ENCODE data around the gene RHBDF1.
"Not testable (repeated sequence)": the region's sequence is repeated elsewhere in the genome, so short reads cannot be mapped to it uniquely, and the experiment has no call there.

RHBDF1 gene

DNA sequence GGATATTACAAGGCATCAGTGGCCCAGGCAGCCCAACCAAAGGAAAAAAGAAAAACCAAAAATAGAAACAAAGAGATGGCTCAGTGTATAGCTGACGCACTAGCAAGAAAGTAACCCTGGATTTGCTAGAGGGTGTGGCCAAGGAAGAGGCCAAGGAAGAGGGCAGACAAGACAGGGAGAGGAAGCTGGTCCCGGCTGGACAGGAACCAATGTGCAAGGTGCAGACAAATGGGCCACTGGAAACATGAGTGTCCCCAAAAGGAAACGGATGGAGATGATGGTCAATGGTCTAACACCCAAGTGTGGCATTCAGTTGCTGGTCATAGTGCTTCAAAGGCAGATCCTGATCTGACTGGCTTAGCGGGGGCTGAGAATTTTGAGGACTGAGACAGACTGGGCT, 29.7 kb downstream of the RHBDF1 start:
- H3K36me3 ChIP-seq, result peaks cover 23% of the 10 kb centered on the region
- no peaks in the 10 kb centered on the region for H3K9me3 ChIP-seq
- H3K27me3 ChIP-seq, result no peaks in the 10 kb centered on the region
- H3K27ac ChIP-seq, result no peak overlapping the region
- no peak overlapping the region for H3K4me3 ChIP-seq (ENCODE audit: low read depth in 1 of 2, low read length in 1 of 2)
- H3K4me1 ChIP-seq (ENCODE audit: control insufficient read depth in 1 of 2, insufficient read depth in 1 of 2, low read depth in 1 of 2, low read length in 1 of 2), result peaks cover 25% of the 10 kb centered on the region in 2 experiments
- TF ChIP-seq, protein P1, sequence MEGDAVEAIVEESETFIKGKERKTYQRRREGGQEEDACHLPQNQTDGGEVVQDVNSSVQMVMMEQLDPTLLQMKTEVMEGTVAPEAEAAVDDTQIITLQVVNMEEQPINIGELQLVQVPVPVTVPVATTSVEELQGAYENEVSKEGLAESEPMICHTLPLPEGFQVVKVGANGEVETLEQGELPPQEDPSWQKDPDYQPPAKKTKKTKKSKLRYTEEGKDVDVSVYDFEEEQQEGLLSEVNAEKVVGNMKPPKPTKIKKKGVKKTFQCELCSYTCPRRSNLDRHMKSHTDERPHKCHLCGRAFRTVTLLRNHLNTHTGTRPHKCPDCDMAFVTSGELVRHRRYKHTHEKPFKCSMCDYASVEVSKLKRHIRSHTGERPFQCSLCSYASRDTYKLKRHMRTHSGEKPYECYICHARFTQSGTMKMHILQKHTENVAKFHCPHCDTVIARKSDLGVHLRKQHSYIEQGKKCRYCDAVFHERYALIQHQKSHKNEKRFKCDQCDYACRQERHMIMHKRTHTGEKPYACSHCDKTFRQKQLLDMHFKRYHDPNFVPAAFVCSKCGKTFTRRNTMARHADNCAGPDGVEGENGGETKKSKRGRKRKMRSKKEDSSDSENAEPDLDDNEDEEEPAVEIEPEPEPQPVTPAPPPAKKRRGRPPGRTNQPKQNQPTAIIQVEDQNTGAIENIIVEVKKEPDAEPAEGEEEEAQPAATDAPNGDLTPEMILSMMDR (IDR thresholded peaks at IDR 0.05), result no peak

GRCh38 chr16:42069-42457, 30.4 kb downstream of the RHBDF1 start:
- Histone ChIP-seq H3K4me1 (ENCODE audit: control insufficient read depth in 1 of 2, insufficient read depth in 1 of 2, low read depth in 1 of 2, low read length in 1 of 2) (peaks cover 31 to 32% of the 10 kb centered on the region in 2 experiments), H3K36me3 (peaks cover 19% of the 10 kb centered on the region), H3K27ac (no peak overlapping the region), H3K4me3 (ENCODE audit: low read depth in 1 of 2, low read length in 1 of 2) (no peak overlapping the region), H3K27me3 (no peaks in the 10 kb centered on the region), H3K9me3 (no peaks in the 10 kb centered on the region)
- TF ChIP-seq, protein P1 (IDR thresholded peaks at IDR 0.05), result no peak

GRCh38 chr16:41439-42068, 30.9 kb downstream of the RHBDF1 start:
- Histone ChIP-seq H3K36me3 (peaks cover 16% of the 10 kb centered on the region), H3K9me3 (no peaks in the 10 kb centered on the region), H3K27ac (no peak overlapping the region), H3K4me3 (ENCODE audit: low read depth in 1 of 2, low read length in 1 of 2) (no peak overlapping the region), H3K27me3 (no peaks in the 10 kb centered on the region), H3K4me1 (ENCODE audit: control insufficient read depth in 1 of 2, insufficient read depth in 1 of 2, low read depth in 1 of 2, low read length in 1 of 2) (peaks cover 37% of the 10 kb centered on the region in 2 experiments)
- TF ChIP-seq, protein P1 (IDR thresholded peaks at IDR 0.05), result no peak

GRCh38 chr16:38941-39892, 33.2 kb downstream of the RHBDF1 start:
- Histone ChIP-seq H3K4me1 (ENCODE audit: control insufficient read depth in 1 of 2, insufficient read depth in 1 of 2, low read depth in 1 of 2, low read length in 1 of 2) (peaks cover 60% of the 10 kb centered on the region in 2 experiments), H3K27ac (peak overlapping the region; percentile 96), H3K4me3 (ENCODE audit: low read depth in 1 of 2, low read length in 1 of 2) (peak overlapping the region; percentile 4 to 46), H3K36me3 (no peaks in the 10 kb centered on the region), H3K9me3 (no peaks in the 10 kb centered on the region), H3K27me3 (no peaks in the 10 kb centered on the region)
- TF ChIP-seq, protein P1 (IDR thresholded peaks at IDR 0.05), result peak; percentile 9

DNA sequence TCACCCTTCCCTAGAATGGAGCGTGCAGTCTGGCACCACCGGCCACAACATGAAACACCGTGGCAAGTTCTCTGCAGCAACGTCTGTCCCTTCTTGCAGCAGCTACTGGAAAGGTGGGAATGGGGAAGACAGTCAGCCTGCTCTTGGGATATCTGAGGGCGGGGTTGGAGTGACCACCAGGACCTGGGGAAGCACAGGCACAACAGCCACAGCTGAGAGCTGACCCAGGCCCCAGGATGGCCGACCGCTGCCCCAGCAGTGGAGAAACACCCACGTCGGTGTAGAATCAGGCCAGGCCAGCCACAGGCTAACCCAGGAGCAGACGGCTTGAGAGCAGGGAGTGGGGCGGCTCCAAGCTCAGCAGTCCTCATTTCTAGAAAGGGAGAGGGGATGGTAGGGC, 34.2 kb downstream of the RHBDF1 start:
- not testable (repeated sequence) for H3K27me3 ChIP-seq, H3K9me3 ChIP-seq, H3K36me3 ChIP-seq
- Histone ChIP-seq H3K4me1 (ENCODE audit: control insufficient read depth in 1 of 2, insufficient read depth in 1 of 2, low read depth in 1 of 2, low read length in 1 of 2) (peaks cover 68% of the 10 kb centered on the region in 2 experiments), H3K27ac (peak overlapping the region; percentile 96), H3K4me3 (ENCODE audit: low read depth in 1 of 2, low read length in 1 of 2) (peak overlapping the region; percentile 4 to 46)

DNA sequence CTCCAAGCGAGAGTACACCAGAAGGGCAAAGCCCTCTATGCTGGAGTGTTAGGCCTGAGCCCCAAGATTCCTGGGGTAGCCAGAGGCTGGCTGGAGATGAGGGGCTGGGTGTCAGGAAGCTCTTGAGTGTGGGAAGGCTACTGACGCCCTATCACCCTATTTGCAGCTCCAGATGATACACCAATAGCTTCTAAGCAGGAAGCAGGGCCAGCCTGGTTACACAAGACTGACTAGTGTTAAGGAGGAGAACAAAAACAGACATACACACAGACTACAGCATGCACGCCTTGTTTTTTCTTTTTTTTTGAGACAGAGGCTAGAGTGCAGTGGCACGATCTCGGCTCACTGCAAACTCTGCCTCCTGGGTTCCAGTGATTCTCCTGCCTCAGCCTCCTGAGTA, 34.9 kb downstream of the RHBDF1 start:
- H3K9me3 ChIP-seq, result no peaks in the 10 kb centered on the region
- TF ChIP-seq, protein P1 (IDR thresholded peaks at IDR 0.05), result no peak
- peaks cover 68% of the 10 kb centered on the region in 2 experiments for H3K4me1 ChIP-seq (ENCODE audit: control insufficient read depth in 1 of 2, insufficient read depth in 1 of 2, low read depth in 1 of 2, low read length in 1 of 2)
- no peaks in the 10 kb centered on the region for H3K27me3 ChIP-seq
- peak overlapping the region in 1 of 2 experiments; percentile 46 for H3K4me3 ChIP-seq (ENCODE audit: low read depth in 1 of 2, low read length in 1 of 2)
- H3K27ac ChIP-seq, result peak overlapping the region; percentile 96
- H3K36me3 ChIP-seq, result no peaks in the 10 kb centered on the region

Measured in neutrophil (primary cell).